ENCODE data around the gene SAP30BP. TPM values are rescaled to one million over a fixed set of nuclear protein-coding genes. Genes with fewer than 3 reads are reported as not detected.

SAP30BP gene
- total RNA-seq, 4 donors from 2014 or later: 65.3 to 117 (median 101) TPM

DNA sequence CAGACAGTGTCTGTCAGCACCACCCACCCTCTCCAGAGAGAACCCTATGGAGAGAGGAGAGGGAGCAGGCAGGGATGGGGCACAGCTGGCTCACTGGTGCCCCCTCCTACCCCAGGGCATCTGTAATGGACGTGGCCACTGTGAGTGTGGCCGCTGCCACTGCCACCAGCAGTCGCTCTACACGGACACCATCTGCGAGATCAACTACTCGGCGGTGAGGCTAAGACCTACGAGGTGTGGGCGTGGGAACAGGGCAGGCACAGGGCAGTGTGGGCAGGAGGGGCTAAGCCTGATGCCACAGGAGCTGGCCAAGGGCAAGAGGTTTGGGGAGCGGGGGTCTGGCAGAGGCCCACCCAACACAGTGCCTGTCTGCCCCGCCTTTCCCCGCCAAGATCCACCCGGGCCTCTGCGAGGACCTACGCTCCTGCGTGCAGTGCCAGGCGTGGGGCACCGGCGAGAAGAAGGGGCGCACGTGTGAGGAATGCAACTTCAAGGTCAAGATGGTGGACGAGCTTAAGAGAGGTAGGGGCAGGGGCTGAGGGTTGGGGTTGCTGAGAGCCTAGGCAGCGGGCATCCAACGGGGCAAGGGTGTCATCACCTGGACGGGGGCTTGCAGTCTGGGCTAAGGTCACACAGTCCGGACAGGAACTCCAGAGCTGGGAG is 69.2 kb downstream of the SAP30BP start:
- Histone ChIP-seq H3K9me3 (no peaks in the 10 kb centered on the region), H3K27me3 (no peaks in the 10 kb centered on the region), H3K4me3 (no peak overlapping the region), H3K27ac (no peak overlapping the region), H3K36me3 (peaks cover 0 to 74% (median 0%) of the 10 kb centered on the region in 3 donors), H3K4me1 (peaks cover 0 to 29% (median 2%) of the 10 kb centered on the region in 4 donors)
- no peak for DNase-seq
- TF ChIP-seq POLR2A (IDR thresholded peaks at IDR 0.05): no peak
- TF ChIP-seq, protein P1, sequence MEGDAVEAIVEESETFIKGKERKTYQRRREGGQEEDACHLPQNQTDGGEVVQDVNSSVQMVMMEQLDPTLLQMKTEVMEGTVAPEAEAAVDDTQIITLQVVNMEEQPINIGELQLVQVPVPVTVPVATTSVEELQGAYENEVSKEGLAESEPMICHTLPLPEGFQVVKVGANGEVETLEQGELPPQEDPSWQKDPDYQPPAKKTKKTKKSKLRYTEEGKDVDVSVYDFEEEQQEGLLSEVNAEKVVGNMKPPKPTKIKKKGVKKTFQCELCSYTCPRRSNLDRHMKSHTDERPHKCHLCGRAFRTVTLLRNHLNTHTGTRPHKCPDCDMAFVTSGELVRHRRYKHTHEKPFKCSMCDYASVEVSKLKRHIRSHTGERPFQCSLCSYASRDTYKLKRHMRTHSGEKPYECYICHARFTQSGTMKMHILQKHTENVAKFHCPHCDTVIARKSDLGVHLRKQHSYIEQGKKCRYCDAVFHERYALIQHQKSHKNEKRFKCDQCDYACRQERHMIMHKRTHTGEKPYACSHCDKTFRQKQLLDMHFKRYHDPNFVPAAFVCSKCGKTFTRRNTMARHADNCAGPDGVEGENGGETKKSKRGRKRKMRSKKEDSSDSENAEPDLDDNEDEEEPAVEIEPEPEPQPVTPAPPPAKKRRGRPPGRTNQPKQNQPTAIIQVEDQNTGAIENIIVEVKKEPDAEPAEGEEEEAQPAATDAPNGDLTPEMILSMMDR (IDR thresholded peaks at IDR 0.05): no peak

DNA sequence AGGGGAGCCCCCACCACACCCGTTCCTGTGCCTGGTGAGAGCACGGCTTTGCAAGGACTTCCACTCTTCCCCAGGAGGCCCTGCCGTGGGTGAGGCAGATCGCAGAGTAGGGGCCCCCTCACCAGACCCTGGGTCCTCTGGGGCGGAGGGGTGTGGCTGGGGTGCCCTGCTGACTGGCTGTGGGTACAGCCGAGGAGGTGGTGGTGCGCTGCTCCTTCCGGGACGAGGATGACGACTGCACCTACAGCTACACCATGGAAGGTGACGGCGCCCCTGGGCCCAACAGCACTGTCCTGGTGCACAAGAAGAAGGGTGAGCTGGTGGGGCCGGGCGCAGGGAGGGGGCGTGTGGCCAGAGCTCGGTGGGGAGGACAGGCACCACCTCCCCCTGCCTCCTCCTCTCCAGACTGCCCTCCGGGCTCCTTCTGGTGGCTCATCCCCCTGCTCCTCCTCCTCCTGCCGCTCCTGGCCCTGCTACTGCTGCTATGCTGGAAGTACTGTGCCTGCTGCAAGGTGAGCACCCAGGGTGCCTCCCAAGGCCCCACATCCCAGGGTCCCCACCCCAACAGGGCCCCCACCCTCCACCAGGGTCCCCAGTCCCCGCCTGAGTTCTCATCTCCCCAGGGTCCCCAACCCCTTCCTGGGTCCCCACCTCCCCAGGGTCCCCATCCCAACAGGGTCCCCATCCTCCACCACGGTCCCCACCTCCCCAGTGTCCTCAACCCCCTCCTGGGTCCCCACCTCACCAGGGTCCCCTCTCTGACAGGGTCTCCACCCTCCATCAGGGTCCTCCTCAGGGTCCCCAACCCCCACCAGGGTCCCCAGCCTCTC is 70.2 kb downstream of the SAP30BP start:
- no peak for DNase-seq
- H3K27ac ChIP-seq: no peak overlapping the region
- no peaks in the 10 kb centered on the region for H3K27me3 ChIP-seq
- no peaks in the 10 kb centered on the region for H3K9me3 ChIP-seq
- TF ChIP-seq, protein P1 (IDR thresholded peaks at IDR 0.05): no peak
- no peak for TF ChIP-seq POLR2A (IDR thresholded peaks at IDR 0.05)
- H3K36me3 ChIP-seq: peaks cover 0 to 75% (median 0%) of the 10 kb centered on the region in 3 donors
- no peak overlapping the region for H3K4me3 ChIP-seq
- peaks cover 0 to 21% (median 2%) of the 10 kb centered on the region in 4 donors for H3K4me1 ChIP-seq

- no peaks in the 10 kb centered on the region for H3K9me3 ChIP-seq
- H3K4me1 ChIP-seq: peaks cover 0 to 14% (median 2%) of the 10 kb centered on the region in 4 donors
- TF ChIP-seq, protein P1 (IDR thresholded peaks at IDR 0.05): no peak
- TF ChIP-seq POLR2A (IDR thresholded peaks at IDR 0.05): no peak
- H3K27me3 ChIP-seq: no peaks in the 10 kb centered on the region
- H3K27ac ChIP-seq: no peak overlapping the region
- no peak for DNase-seq
- no peak overlapping the region for H3K4me3 ChIP-seq
- H3K36me3 ChIP-seq: peaks cover 0 to 80% (median 0%) of the 10 kb centered on the region in 3 donors
Observed at GRCh38 chr17:75738218-75738802, 71.2 kb downstream of the SAP30BP start.

DNA sequence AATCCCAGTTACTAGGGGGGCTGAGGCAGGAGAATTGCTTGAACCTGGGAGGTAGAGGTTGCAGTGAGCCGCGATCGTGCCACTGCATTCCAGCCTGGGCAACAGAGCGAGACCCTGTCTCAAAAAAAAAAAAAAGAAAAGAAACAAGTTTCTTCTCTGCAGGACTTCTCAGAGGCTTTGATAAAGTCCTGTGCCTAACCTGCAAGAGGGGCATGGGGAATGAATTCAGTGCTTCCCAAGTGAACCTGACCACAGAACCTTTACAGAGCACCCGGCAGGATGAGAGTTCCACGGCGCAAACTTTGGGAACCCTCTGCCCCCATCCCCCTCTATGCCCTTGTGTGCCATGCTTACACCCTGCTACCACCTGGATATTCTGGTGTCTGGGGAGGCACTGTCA is 72.0 kb downstream of the SAP30BP start:
- Histone ChIP-seq H3K4me1 (peaks cover 0 to 5% (median 2%) of the 10 kb centered on the region in 4 donors), H3K4me3 (no peak overlapping the region), H3K27ac (no peak overlapping the region), H3K27me3 (no peaks in the 10 kb centered on the region), H3K9me3 (no peaks in the 10 kb centered on the region), H3K36me3 (peaks cover 0 to 82% (median 0%) of the 10 kb centered on the region in 3 donors)
- no peak for TF ChIP-seq POLR2A (IDR thresholded peaks at IDR 0.05)
- TF ChIP-seq, protein P1 (IDR thresholded peaks at IDR 0.05): no peak
- DNase-seq: no peak

GRCh38 chr17:75739801-75740200 is 72.7 kb downstream of the SAP30BP start:
- Histone ChIP-seq H3K9me3 (no peaks in the 10 kb centered on the region), H3K36me3 (peaks cover 0 to 85% (median 0%) of the 10 kb centered on the region in 3 donors), H3K4me1 (no peaks in the 10 kb centered on the region), H3K27ac (no peak overlapping the region), H3K4me3 (no peak overlapping the region), H3K27me3 (no peaks in the 10 kb centered on the region)
- no peak for DNase-seq
- TF ChIP-seq, protein P1 (IDR thresholded peaks at IDR 0.05): no peak
- TF ChIP-seq POLR2A (IDR thresholded peaks at IDR 0.05): no peak

All from Peyer's patch (tissue), 4 donors.